ENCODE measurements around the gene SLCO4C1.

DNA sequence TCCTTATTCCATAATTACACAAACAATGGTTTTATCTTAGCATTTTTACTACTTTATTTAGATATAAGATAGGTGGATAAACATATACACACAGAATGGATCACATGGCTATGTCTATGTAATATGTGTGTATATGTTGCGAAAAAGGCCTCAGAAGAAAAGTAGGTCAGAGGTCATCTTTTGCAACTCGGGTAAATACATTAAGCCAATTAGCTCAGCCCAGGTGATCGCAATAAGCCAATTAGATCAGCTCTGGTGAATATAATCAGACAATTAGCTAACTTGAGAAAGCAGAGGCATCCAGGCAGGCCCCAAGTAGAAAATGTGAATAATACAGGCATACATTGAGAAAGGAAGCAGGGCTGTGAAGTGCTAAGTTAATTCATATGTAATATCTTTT, 24.3 kb downstream of the SLCO4C1 start:
- TF ChIP-seq FLYWCH1 (CRISPR knock-in tag; IDR thresholded peaks at IDR 0.05) = no peak
- TF ChIP-seq ZNF274 (CRISPR knock-in tag; IDR thresholded peaks at IDR 0.05) = no peak
- TF ChIP-seq, protein P1, sequence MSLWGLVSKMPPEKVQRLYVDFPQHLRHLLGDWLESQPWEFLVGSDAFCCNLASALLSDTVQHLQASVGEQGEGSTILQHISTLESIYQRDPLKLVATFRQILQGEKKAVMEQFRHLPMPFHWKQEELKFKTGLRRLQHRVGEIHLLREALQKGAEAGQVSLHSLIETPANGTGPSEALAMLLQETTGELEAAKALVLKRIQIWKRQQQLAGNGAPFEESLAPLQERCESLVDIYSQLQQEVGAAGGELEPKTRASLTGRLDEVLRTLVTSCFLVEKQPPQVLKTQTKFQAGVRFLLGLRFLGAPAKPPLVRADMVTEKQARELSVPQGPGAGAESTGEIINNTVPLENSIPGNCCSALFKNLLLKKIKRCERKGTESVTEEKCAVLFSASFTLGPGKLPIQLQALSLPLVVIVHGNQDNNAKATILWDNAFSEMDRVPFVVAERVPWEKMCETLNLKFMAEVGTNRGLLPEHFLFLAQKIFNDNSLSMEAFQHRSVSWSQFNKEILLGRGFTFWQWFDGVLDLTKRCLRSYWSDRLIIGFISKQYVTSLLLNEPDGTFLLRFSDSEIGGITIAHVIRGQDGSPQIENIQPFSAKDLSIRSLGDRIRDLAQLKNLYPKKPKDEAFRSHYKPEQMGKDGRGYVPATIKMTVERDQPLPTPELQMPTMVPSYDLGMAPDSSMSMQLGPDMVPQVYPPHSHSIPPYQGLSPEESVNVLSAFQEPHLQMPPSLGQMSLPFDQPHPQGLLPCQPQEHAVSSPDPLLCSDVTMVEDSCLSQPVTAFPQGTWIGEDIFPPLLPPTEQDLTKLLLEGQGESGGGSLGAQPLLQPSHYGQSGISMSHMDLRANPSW (CRISPR knock-in tag; IDR thresholded peaks at IDR 0.05; ENCODE audit: borderline replicate concordance) = no peak
- TF ChIP-seq EED (CRISPR knock-in tag; IDR thresholded peaks at IDR 0.05) = no peak
- TF ChIP-seq, protein P2, sequence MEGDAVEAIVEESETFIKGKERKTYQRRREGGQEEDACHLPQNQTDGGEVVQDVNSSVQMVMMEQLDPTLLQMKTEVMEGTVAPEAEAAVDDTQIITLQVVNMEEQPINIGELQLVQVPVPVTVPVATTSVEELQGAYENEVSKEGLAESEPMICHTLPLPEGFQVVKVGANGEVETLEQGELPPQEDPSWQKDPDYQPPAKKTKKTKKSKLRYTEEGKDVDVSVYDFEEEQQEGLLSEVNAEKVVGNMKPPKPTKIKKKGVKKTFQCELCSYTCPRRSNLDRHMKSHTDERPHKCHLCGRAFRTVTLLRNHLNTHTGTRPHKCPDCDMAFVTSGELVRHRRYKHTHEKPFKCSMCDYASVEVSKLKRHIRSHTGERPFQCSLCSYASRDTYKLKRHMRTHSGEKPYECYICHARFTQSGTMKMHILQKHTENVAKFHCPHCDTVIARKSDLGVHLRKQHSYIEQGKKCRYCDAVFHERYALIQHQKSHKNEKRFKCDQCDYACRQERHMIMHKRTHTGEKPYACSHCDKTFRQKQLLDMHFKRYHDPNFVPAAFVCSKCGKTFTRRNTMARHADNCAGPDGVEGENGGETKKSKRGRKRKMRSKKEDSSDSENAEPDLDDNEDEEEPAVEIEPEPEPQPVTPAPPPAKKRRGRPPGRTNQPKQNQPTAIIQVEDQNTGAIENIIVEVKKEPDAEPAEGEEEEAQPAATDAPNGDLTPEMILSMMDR (CRISPR knock-in tag; IDR thresholded peaks at IDR 0.05) = no peak
- TF ChIP-seq EZH2 (conservative IDR thresholded peaks at IDR 0.05; ENCODE audit: low read depth, low read length) = no peak
- no peak for TF ChIP-seq ZNF10 (CRISPR knock-in tag; IDR thresholded peaks at IDR 0.05; ENCODE audit: borderline replicate concordance, low read depth)
- TF ChIP-seq, protein P3, sequence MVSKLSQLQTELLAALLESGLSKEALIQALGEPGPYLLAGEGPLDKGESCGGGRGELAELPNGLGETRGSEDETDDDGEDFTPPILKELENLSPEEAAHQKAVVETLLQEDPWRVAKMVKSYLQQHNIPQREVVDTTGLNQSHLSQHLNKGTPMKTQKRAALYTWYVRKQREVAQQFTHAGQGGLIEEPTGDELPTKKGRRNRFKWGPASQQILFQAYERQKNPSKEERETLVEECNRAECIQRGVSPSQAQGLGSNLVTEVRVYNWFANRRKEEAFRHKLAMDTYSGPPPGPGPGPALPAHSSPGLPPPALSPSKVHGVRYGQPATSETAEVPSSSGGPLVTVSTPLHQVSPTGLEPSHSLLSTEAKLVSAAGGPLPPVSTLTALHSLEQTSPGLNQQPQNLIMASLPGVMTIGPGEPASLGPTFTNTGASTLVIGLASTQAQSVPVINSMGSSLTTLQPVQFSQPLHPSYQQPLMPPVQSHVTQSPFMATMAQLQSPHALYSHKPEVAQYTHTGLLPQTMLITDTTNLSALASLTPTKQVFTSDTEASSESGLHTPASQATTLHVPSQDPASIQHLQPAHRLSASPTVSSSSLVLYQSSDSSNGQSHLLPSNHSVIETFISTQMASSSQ (IDR thresholded peaks at IDR 0.05; ENCODE audit: low read depth) = no peak
- TF ChIP-seq, protein P3 (CRISPR knock-in tag; IDR thresholded peaks at IDR 0.05; ENCODE audit: borderline replicate concordance) = no peak
- TF ChIP-seq, protein P4, sequence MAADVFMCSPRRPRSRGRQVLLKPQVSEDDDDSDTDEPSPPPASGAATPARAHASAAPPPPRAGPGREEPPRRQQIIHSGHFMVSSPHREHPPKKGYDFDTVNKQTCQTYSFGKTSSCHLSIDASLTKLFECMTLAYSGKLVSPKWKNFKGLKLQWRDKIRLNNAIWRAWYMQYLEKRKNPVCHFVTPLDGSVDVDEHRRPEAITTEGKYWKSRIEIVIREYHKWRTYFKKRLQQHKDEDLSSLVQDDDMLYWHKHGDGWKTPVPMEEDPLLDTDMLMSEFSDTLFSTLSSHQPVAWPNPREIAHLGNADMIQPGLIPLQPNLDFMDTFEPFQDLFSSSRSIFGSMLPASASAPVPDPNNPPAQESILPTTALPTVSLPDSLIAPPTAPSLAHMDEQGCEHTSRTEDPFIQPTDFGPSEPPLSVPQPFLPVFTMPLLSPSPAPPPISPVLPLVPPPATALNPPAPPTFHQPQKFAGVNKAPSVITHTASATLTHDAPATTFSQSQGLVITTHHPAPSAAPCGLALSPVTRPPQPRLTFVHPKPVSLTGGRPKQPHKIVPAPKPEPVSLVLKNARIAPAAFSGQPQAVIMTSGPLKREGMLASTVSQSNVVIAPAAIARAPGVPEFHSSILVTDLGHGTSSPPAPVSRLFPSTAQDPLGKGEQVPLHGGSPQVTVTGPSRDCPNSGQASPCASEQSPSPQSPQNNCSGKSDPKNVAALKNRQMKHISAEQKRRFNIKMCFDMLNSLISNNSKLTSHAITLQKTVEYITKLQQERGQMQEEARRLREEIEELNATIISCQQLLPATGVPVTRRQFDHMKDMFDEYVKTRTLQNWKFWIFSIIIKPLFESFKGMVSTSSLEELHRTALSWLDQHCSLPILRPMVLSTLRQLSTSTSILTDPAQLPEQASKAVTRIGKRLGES (CRISPR knock-in tag; IDR thresholded peaks at IDR 0.05; ENCODE audit: borderline replicate concordance) = no peak
- no peak for TF ChIP-seq ELF4 (CRISPR knock-in tag; IDR thresholded peaks at IDR 0.05; ENCODE audit: borderline replicate concordance)
- TF ChIP-seq RNF2 (conservative IDR thresholded peaks at IDR 0.05; ENCODE audit: low read depth) = no peak
- no peak for TF ChIP-seq TAF1 (CRISPR knock-in tag; IDR thresholded peaks at IDR 0.05)
- no peak for TF ChIP-seq JUND (CRISPR knock-in tag; IDR thresholded peaks at IDR 0.05)
- TF ChIP-seq BRCA1 (CRISPR knock-in tag; IDR thresholded peaks at IDR 0.05) = no peak
